Upper lobe of right lung (tissue), 1 donor: ENCODE results near the gene GUCY1B1. TPM values are rescaled to one million over a fixed set of nuclear protein-coding genes. Genes with fewer than 3 reads are reported as not detected.

ENCODE experiments used
- ATAC-seq: fragments of 200-7000 bp; cut with Tn5 transposase; one replicate; pipeline ENCODE4 v1.9.1; 2020; ENCODE audit warnings: mild to moderate bottlenecking, moderate library complexity
- DNase-seq: peaks from one replicate; pipeline ENCODE4 v3.0.0-alpha.2; 2020
- H3K27ac ChIP-seq: fragments of 200-600 bp; one replicate; pipeline ENCODE4 v1.8.0; 2022
- H3K27me3 ChIP-seq: fragments of 200-600 bp; one replicate; pipeline ENCODE4 v1.8.0; 2022; ENCODE audit warnings: mild to moderate bottlenecking
- H3K36me3 ChIP-seq: fragments of 200-600 bp; one replicate; pipeline ENCODE4 v1.8.0; 2022
- H3K4me1 ChIP-seq: fragments of 200-600 bp; one replicate; pipeline ENCODE4 v1.8.0; 2022
- H3K4me3 ChIP-seq: fragments of 200-600 bp; one replicate; pipeline ENCODE4 v1.8.0; 2022; ENCODE audit warnings: mild to moderate bottlenecking
- H3K9me3 ChIP-seq: fragments of 200-600 bp; one replicate; pipeline ENCODE4 v1.8.0; 2022
- intact Hi-C: fragments of 100-400 bp; cut with DNase I; formaldehyde crosslinking; loops from one replicate; pipeline ENCODE4 v1.11.0; 2022
- total RNA-seq: library from RNA; stranded (reverse); fragmentation: NEBNext Ultra II Directional; extraction: Animal tissue kit (Norgen Biotek cat#: 25700); gene quantifications from one replicate; pipeline ENCODE4 v1.2.1, GENCODE V29; 2021
- TF ChIP-seq, protein P1 (sequence below): fragments of 200-600 bp; IDR thresholded peaks from one replicate; pipeline ENCODE4 v1.8.0; 2022; ENCODE audit warnings: antibody characterized with exemption
- donor health status: DM: no; HTN: yes; CAD: no; lungs with severe emphysema.

Gene GUCY1B1
- total RNA-seq, 1 donor from 2014 or later, result 21.9 TPM

DNA sequence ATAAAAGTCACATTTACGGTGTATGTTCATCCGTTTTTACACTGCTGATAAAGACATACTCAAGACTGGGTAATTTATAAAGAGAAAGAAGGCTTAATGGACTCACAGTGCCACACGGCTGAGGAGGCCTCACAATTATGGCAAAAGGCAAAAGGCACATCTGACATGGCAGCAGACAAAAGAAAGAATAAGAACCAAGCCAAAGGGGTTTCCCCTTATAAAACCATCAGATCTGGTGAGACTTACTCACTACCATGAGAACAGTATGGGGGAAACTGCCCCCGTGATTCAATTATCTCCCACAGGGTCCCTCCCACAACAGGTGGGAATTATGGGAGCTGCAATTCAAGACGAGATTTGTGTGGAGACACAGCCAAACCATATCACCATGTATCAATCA is 7.3 kb upstream of the GUCY1B1 start:
- H3K9me3 ChIP-seq, result no peaks in the 10 kb centered on the region
- H3K36me3 ChIP-seq, result no peaks in the 10 kb centered on the region
- DNase-seq (no peak), ATAC-seq (no peak)
- intact Hi-C loops, result no loop called here
- no peaks in the 10 kb centered on the region for H3K4me1 ChIP-seq
- H3K4me3 ChIP-seq, result no peak overlapping the region
- TF ChIP-seq, protein P1, sequence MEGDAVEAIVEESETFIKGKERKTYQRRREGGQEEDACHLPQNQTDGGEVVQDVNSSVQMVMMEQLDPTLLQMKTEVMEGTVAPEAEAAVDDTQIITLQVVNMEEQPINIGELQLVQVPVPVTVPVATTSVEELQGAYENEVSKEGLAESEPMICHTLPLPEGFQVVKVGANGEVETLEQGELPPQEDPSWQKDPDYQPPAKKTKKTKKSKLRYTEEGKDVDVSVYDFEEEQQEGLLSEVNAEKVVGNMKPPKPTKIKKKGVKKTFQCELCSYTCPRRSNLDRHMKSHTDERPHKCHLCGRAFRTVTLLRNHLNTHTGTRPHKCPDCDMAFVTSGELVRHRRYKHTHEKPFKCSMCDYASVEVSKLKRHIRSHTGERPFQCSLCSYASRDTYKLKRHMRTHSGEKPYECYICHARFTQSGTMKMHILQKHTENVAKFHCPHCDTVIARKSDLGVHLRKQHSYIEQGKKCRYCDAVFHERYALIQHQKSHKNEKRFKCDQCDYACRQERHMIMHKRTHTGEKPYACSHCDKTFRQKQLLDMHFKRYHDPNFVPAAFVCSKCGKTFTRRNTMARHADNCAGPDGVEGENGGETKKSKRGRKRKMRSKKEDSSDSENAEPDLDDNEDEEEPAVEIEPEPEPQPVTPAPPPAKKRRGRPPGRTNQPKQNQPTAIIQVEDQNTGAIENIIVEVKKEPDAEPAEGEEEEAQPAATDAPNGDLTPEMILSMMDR, result no peak
- H3K27me3 ChIP-seq, result no peaks in the 10 kb centered on the region
- H3K27ac ChIP-seq, result no peak overlapping the region

DNA sequence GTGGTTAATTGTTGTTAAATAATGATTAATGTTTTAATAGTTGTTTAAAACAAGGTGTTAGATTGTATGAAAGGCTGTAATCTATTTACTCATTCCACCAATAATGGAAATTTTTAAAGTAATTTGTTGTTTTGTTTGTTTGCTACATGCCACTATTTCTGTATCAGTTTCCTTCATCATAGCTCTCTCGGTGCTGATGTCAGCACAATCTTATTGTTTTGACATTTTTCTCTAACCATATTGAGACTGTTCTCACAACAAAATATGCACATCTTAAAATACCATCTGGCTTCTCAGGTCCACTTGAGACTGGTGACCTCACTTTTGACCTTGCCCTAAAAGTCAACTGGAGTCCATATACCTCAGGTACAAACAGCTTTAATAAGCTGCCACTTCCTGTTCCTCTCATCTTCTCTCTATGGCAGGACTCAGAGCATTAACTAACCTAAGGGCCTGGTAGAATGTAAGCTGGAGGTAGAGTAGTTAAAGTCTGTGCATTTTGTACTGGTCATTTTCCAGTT is 1.0 kb upstream of the GUCY1B1 start:
- H3K4me3 ChIP-seq, result no peak overlapping the region
- H3K36me3 ChIP-seq, result no peaks in the 10 kb centered on the region
- H3K9me3 ChIP-seq, result no peaks in the 10 kb centered on the region
- intact Hi-C loops, result no loop called here
- no peak overlapping the region for H3K27ac ChIP-seq
- H3K4me1 ChIP-seq, result peaks cover 3% of the 10 kb centered on the region
- DNase-seq, result no peak
- H3K27me3 ChIP-seq, result no peaks in the 10 kb centered on the region
- ATAC-seq, result no peak
- TF ChIP-seq, protein P1, result no peak

DNA sequence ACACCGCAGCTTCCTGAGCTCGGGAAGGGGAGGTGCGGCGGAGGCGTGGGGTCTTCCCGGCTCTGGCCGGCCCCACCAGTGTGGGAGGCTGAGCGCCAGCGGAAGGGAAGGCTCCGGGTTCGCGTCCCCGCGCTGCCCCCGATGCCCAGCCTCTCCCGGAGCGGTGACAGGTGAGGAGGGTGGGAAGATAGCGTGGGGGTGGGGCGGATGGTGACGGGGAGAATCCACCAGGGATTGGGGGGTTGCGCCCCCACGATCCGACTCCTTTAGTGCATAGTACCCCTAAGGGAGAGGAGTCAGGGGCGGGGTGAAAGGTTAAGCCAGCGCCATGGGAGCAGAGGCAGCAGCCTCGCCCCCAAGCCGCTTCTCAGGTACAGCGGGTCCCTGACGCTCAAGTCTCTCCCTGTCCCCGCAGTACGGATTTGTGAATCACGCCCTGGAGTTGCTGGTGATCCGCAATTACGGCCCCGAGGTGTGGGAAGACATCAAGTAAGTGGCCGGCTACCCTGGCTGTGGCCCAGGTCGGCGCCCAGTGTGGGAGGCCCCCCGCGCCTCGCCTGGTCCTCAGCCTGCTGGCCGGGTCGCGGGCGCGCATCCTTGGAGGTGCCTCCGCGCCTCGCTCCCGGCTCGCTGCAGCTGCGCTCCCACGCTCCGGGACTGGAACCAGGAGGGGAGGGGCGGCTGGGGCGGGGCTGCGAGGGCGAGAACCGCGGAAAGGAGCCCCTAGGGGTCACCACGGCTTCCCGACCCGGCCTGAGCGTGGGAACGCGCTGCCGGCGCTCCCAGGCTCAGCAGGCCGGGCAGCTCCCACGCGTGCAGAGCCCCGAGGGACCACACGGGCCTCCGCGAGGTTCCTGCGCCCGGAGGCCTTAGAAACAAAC is 791 bp downstream of the GUCY1B1 start:
- intact Hi-C loops, result no loop called here
- Histone ChIP-seq H3K27me3 (no peaks in the 10 kb centered on the region), H3K36me3 (no peaks in the 10 kb centered on the region), H3K9me3 (no peaks in the 10 kb centered on the region), H3K27ac (peak overlapping the region; percentile 85), H3K4me1 (peaks cover 6% of the 10 kb centered on the region), H3K4me3 (peak overlapping the region; percentile 75)
- ATAC-seq, result peak; percentile 59
- TF ChIP-seq, protein P1, result peak; percentile 14
- peak; percentile 79 for DNase-seq

DNA sequence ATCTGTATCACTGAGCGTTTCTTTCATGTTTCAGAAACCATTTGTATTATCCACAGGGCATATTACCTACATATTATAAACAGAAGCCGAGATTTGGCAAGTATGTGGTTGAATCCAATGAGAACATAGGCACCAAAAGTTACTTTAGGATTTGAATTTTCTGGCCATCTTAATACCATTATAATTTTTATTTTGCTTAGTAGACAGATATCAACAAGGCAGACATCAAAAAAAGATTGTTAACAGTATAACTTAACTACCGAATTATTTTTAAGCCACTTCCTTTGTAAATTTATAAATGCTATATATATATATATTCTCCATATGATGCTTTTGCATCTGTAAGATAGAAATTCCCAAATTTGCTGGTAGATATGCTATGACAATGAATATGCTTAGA is 2.2 kb downstream of the GUCY1B1 start:
- Histone ChIP-seq H3K27me3 (no peaks in the 10 kb centered on the region), H3K4me1 (peaks cover 7% of the 10 kb centered on the region), H3K36me3 (no peaks in the 10 kb centered on the region), H3K9me3 (no peaks in the 10 kb centered on the region), H3K27ac (no peak overlapping the region), H3K4me3 (peak overlapping the region; percentile 75)
- intact Hi-C loops, result no loop called here
- TF ChIP-seq, protein P1, result no peak
- ATAC-seq (no peak), DNase-seq (no peak)

DNA sequence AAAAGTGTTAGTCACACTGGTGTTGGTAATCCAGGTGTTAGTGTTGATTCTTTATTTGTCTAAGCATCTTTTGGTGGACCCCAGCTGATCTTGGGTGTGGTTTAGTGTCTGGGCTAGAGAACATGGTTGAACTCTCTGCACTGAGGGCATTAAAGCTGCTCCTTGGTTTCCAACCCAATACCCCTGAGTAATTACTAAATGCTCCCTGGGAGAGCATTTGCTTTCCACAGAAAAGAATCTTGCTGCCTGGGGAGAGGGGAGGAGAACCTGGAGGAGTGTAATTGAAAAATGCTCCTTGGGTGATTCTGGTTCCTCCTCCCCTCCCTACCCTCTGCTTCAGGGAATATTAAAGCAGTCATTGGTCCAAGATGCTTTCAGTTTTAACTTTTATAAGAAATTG is 3.1 kb downstream of the GUCY1B1 start:
- Histone ChIP-seq H3K36me3 (no peaks in the 10 kb centered on the region), H3K4me3 (no peak overlapping the region), H3K27ac (no peak overlapping the region), H3K9me3 (no peaks in the 10 kb centered on the region), H3K27me3 (no peaks in the 10 kb centered on the region), H3K4me1 (peaks cover 7% of the 10 kb centered on the region)
- intact Hi-C loops, result no loop called here
- TF ChIP-seq, protein P1, result no peak
- ATAC-seq (no peak), DNase-seq (no peak)
